Gastroesophageal sphincter (tissue), 4 donors: ENCODE results near the gene LRRC63. TPM values are rescaled to one million over a fixed set of nuclear protein-coding genes. Genes with fewer than 3 reads are reported as not detected.

Source experiments
- ATAC-seq: fragments of 150-250 bp; one replicate; pipeline ENCODE4 v1.9.1; 2016; ENCODE audit warnings: mild to moderate bottlenecking, moderate library complexity
- H3K27ac ChIP-seq, 4 donors: fragments of 200-600 bp; sonication (generic) in 3 of 4; 1 replicate in 3 of 4; 2 replicates in 1 of 4; pipeline ENCODE4 v1.5.1; 2016 to 2019
- H3K27me3 ChIP-seq: fragments of 200-600 bp; sonication (generic); one replicate; pipeline ENCODE4 v1.5.1; 2019
- H3K36me3 ChIP-seq, 2 donors: fragments of 200-600 bp; sonication (generic); one replicate each; pipeline ENCODE4 v1.5.1; 2019; ENCODE audit warnings: control low read depth in 1 of 2
- H3K4me1 ChIP-seq, 3 donors: fragments of 200-600 bp; sonication (generic); 1 replicate in 2 of 3; 2 replicates in 1 of 3; pipeline ENCODE4 v1.5.1; 2016 to 2019; ENCODE audit warnings: control low read depth in 2 of 3
- H3K4me3 ChIP-seq, 2 donors: fragments of 200-600 bp; sonication (generic); one replicate each; pipeline ENCODE4 v1.5.1; 2019; ENCODE audit warnings: mild to moderate bottlenecking in 1 of 2, moderate library complexity in 1 of 2
- H3K9me3 ChIP-seq, 3 donors: fragments of 200-600 bp; sonication (generic); one replicate each; pipeline ENCODE4 v1.5.1; 2017 to 2019; ENCODE audit warnings: control low read depth in 2 of 3
- EP300 ChIP-seq: sonication (generic); formaldehyde crosslinking; IDR thresholded peaks from one replicate; pipeline ENCODE4 v1.6.1; 2017; ENCODE audit warnings: antibody characterized with exemption, mild to moderate bottlenecking
- POLR2A ChIP-seq, 2 donors: fragments of 450-650 bp; IDR thresholded peaks; one replicate each; pipeline ENCODE4 v1.6.1; 2017; ENCODE audit warnings: antibody characterized with exemption in 2 of 2, mild to moderate bottlenecking in 2 of 2, moderate library complexity in 1 of 2
- POLR2AphosphoS5 ChIP-seq: sonication (generic); formaldehyde crosslinking; IDR thresholded peaks from one replicate; pipeline ENCODE4 v1.6.1; 2017; ENCODE audit warnings: antibody characterized with exemption
- WGBS, 2 donors: methylation state at CpG; one replicate each; pipeline ENCODE4 v1.1.5; 2018; ENCODE audit warnings: low coverage in 1 of 2; 5-methylcytosine and 5-hydroxymethylcytosine counted together
- small RNA-seq, 4 donors: library from RNA; depleted of rRNA; stranded (forward); fragments of <200 nt; gene quantifications; one replicate each; pipeline ENCODE3, GENCODE V24; 2016
- total RNA-seq, 4 donors: library from RNA; depleted of rRNA; stranded (reverse); fragments of >200 nt; gene quantifications; one replicate each; pipeline ENCODE4 v1.1.0, GENCODE V29; 2016
- TF ChIP-seq, protein P1 (sequence below), 4 experiments: fragments of 200-600 bp in 2 of 4; fragments of 450-650 bp in 2 of 4; sonication (generic) in 1 of 4; IDR thresholded peaks; one replicate each; pipeline ENCODE4 v1.5.1; 2017 to 2019; ENCODE audit warnings: antibody characterized with exemption in 4 of 4, mild to moderate bottlenecking in 2 of 4, moderate library complexity in 2 of 4

LRRC63 gene
- total RNA-seq, 4 donors from 2014 or later, result not detected

DNA sequence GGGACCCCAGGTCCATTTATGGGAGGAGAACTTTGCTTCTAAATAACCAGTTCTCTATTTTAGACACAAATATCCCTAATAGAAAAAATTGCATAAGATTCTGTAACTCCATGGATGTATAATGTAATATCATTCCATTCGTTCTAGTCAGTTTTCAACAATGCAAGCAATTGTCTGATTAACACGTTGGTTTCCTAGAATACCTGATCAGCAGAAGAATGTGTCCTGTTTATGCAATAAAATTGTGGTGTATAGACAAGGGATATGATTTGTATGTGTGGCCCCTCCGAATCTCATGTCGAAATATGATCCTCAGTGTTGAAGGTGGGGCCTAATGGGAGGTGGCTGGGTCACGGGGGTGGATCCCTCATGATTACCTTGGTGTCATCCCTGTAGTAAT is 113.2 kb downstream of the LRRC63 start:
- TF ChIP-seq, protein P1, sequence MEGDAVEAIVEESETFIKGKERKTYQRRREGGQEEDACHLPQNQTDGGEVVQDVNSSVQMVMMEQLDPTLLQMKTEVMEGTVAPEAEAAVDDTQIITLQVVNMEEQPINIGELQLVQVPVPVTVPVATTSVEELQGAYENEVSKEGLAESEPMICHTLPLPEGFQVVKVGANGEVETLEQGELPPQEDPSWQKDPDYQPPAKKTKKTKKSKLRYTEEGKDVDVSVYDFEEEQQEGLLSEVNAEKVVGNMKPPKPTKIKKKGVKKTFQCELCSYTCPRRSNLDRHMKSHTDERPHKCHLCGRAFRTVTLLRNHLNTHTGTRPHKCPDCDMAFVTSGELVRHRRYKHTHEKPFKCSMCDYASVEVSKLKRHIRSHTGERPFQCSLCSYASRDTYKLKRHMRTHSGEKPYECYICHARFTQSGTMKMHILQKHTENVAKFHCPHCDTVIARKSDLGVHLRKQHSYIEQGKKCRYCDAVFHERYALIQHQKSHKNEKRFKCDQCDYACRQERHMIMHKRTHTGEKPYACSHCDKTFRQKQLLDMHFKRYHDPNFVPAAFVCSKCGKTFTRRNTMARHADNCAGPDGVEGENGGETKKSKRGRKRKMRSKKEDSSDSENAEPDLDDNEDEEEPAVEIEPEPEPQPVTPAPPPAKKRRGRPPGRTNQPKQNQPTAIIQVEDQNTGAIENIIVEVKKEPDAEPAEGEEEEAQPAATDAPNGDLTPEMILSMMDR (IDR thresholded peaks at IDR 0.05), result no peak
- no peak for TF ChIP-seq EP300
- no peak for TF ChIP-seq POLR2A (IDR thresholded peaks at IDR 0.05)
- TF ChIP-seq POLR2AphosphoS5, result no peak
- no peak overlapping the region for H3K4me3 ChIP-seq
- no peak overlapping the region for H3K27ac ChIP-seq
- ATAC-seq, result no peak
- no peaks in the 10 kb centered on the region for H3K27me3 ChIP-seq
- 50 to 73% methylated on average over 3 to 5 of the region's 5 CpGs for WGBS, 2 donors
- H3K4me1 ChIP-seq, result no peaks in the 10 kb centered on the region
- no peaks in the 10 kb centered on the region for H3K9me3 ChIP-seq
- no peaks in the 10 kb centered on the region for H3K36me3 ChIP-seq

Small RNA genes within 50 kb of the gene (small RNA-seq; reads per million reads assigned to genes)
- 0 reads per million in 4 donors for gene RN7SKP5
- 0 reads per million in 4 donors for gene RN7SL288P

Other genes with a start within 250 kb of the LRRC63 start
- gene ZC3H13, start 159.2 kb upstream of the LRRC63 start, total RNA-seq, result 10 to 100 TPM; 31.6 to 49.7 (median 38.0) TPM
- gene CPB2, start 106.9 kb upstream of the LRRC63 start, total RNA-seq, result not detected
- 10 to 100 TPM in 3 of 4 donors, 1 to 10 TPM in 1; 9.0 to 48.9 (median 27.8) TPM for gene LCP1, start 29.8 kb upstream of the LRRC63 start, total RNA-seq
- 1 to 10 TPM; 1.5 to 6.8 (median 2.9) TPM for gene RUBCNL, start 175.3 kb downstream of the LRRC63 start, total RNA-seq